Sigmoid colon (tissue), 4 donors: Measurements from ENCODE around the gene ARCN1.

ENCODE experiments used
- POLR2A ChIP-seq, 2 donors: fragments of 450-650 bp; IDR thresholded peaks; one replicate each; pipeline ENCODE4 v1.6.1; 2016; ENCODE audit warnings: antibody characterized with exemption in 2 of 2, mild to moderate bottlenecking in 2 of 2, moderate library complexity in 2 of 2
- POLR2AphosphoS5 ChIP-seq, 4 donors: sonication (generic); formaldehyde crosslinking; IDR thresholded peaks; one replicate each; pipeline ENCODE4 v1.6.1; 2017; ENCODE audit warnings: antibody characterized with exemption in 4 of 4
- TF ChIP-seq, protein P1 (sequence below), 4 experiments: fragments of 450-650 bp in 3 of 4; fragments of 200-600 bp in 1 of 4; IDR thresholded peaks; one replicate each; pipeline ENCODE4 v1.5.1; 2016 to 2019; ENCODE audit warnings: antibody characterized with exemption in 4 of 4, mild to moderate bottlenecking in 3 of 4, moderate library complexity in 2 of 4

DNA sequence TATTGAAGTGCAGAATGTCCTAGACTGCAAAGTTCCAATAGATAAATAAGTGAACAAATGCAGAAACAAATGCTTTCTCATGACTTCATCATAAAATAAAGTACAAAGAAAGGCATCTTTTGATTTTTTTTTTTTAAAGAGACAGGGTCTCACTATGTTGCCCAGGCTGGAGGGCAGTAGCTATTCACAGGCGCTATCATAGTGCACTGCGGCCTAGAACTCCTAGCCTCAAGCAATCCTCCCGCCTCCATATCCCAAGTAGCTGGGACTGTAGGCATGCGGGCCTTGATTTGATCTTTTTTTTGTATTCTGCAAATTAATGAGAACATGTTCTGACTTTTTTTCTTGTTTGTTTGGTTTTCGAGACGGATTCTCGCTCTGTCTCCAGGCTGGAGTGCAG, 2.4 kb downstream of the ARCN1 start:
- TF ChIP-seq, protein P1, sequence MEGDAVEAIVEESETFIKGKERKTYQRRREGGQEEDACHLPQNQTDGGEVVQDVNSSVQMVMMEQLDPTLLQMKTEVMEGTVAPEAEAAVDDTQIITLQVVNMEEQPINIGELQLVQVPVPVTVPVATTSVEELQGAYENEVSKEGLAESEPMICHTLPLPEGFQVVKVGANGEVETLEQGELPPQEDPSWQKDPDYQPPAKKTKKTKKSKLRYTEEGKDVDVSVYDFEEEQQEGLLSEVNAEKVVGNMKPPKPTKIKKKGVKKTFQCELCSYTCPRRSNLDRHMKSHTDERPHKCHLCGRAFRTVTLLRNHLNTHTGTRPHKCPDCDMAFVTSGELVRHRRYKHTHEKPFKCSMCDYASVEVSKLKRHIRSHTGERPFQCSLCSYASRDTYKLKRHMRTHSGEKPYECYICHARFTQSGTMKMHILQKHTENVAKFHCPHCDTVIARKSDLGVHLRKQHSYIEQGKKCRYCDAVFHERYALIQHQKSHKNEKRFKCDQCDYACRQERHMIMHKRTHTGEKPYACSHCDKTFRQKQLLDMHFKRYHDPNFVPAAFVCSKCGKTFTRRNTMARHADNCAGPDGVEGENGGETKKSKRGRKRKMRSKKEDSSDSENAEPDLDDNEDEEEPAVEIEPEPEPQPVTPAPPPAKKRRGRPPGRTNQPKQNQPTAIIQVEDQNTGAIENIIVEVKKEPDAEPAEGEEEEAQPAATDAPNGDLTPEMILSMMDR (IDR thresholded peaks at IDR 0.05), result no peak
- no peak for TF ChIP-seq POLR2AphosphoS5 (IDR thresholded peaks at IDR 0.05)
- TF ChIP-seq POLR2A (IDR thresholded peaks at IDR 0.05), result no peak
